Measurements from ENCODE around the gene FBXO41.

FBXO41 gene

GRCh38 chr2:73239776-73240175 is 44.5 kb downstream of the FBXO41 start:
- DNase-seq: no peak

GRCh38 chr2:73238976-73239375 is 45.3 kb downstream of the FBXO41 start:
- DNase-seq: no peak

GRCh38 chr2:73238149-73238548 is 46.1 kb downstream of the FBXO41 start:
- no peak for DNase-seq

- DNase-seq: no peak
Measured at GRCh38 chr2:73237168-73237567, 47.1 kb downstream of the FBXO41 start.

GRCh38 chr2:73235315-73236028 is 48.8 kb downstream of the FBXO41 start:
- no peak for DNase-seq

- DNase-seq: peak; percentile 89
Measured at GRCh38 chr2:73233932-73234832, 50.1 kb downstream of the FBXO41 start, which contains the start of gene CCT7. Gene CCT7 (plus strand): TSS chr2:73234308. CDS start chr2:73234379, 71 bp downstream.

GRCh38 chr2:73233154-73233931 is 50.9 kb downstream of the FBXO41 start, which contains the start of gene PRADC1:
Gene PRADC1 (minus strand): TSS chr2:73233239. CDS start chr2:73233160, 79 bp downstream.
- DNase-seq: peak; percentile 97

GRCh38 chr2:73232403-73233153 is 51.7 kb downstream of the FBXO41 start:
- peak; percentile 7 for DNase-seq

GRCh38 chr2:73228631-73229030 is 55.6 kb downstream of the FBXO41 start:
- DNase-seq: no peak

GRCh38 chr2:73227086-73227485 is 57.2 kb downstream of the FBXO41 start:
- no peak for DNase-seq

GRCh38 chr2:73225513-73226360 is 58.5 kb downstream of the FBXO41 start:
- DNase-seq: no peak

- DNase-seq: no peak
Measured at GRCh38 chr2:73223821-73224220, 60.5 kb downstream of the FBXO41 start.

- no peak for DNase-seq
Measured at GRCh38 chr2:73218298-73218697, 66.0 kb downstream of the FBXO41 start.

GRCh38 chr2:73217826-73218225 is 66.5 kb downstream of the FBXO41 start:
- DNase-seq: no peak

GRCh38 chr2:73217160-73217559 is 67.1 kb downstream of the FBXO41 start:
- no peak for DNase-seq

GRCh38 chr2:73215254-73215653 is 69.0 kb downstream of the FBXO41 start:
- DNase-seq: no peak

GRCh38 chr2:73214120-73215035 is 69.9 kb downstream of the FBXO41 start, which contains the start of gene SMYD5:
Gene SMYD5 (plus strand): TSS chr2:73214245. CDS start chr2:73214267, 22 bp downstream.
- DNase-seq: peak; percentile 79

- DNase-seq: peak; percentile 63
Measured at GRCh38 chr2:73212448-73213176, 71.7 kb downstream of the FBXO41 start.

GRCh38 chr2:73212098-73212447 is 72.2 kb downstream of the FBXO41 start:
- no peak for DNase-seq
